PC-9 (cell line): Measurements from ENCODE around the gene PIM1. TPM values are rescaled to one million over a fixed set of nuclear protein-coding genes. Genes with fewer than 3 reads are reported as not detected.

Experiments used
- BruUV-seq: library from RNA; stranded (reverse); fragments of 400-500 nt; replicated peaks from 2 replicates; lab custom pipeline; 2021; lab: Mats Ljungman, UMichigan
- CTCF ChIA-PET: fragments of 300-600 bp; sonication (Branson Sonifier 250); formaldehyde crosslinking; loops from one replicate; lab custom pipeline; 2022; ENCODE audit warnings: antibody characterized with exemption; lab: Charles Lee
- POLR2A ChIA-PET: fragments of 300-600 bp; sonication (Branson Sonifier 250); formaldehyde crosslinking; loops from one replicate; lab custom pipeline; 2022; ENCODE audit warnings: antibody characterized with exemption; ENCODE audit not compliant: unreplicated experiment; lab: Charles Lee
- DNase-seq, 2 experiments: peaks; one replicate each; pipeline versions ENCODE4 v3.0.0 to v3.0.0-alpha.2; 2015 to 2022; ENCODE audit warnings: mixed read lengths in 1 of 2
- H2AFZ ChIP-seq: fragments of 200-600 bp; sonication (generic); 2 replicates; pipeline ENCODE4 v1.8.1; 2017; ENCODE audit warnings: antibody characterized with exemption
- H3F3A ChIP-seq: fragments of 200-600 bp; sonication (generic); 2 replicates; pipeline ENCODE4 v1.8.1; 2017; ENCODE audit warnings: antibody characterized with exemption, mild to moderate bottlenecking, low read depth; ENCODE audit not compliant: insufficient read depth
- H3K27ac ChIP-seq: fragments of 200-600 bp; sonication (generic); 2 replicates; pipeline ENCODE4 v1.6.1; 2016; ENCODE audit warnings: mixed run types
- H3K27me3 ChIP-seq: fragments of 200-600 bp; sonication (generic); 2 replicates; pipeline ENCODE4 v1.6.1; 2016; ENCODE audit warnings: low read depth, mixed run types; ENCODE audit not compliant: insufficient read depth
- H3K36me3 ChIP-seq: fragments of 200-600 bp; sonication (generic); 2 replicates; pipeline ENCODE4 v1.6.1; 2016; ENCODE audit warnings: low read depth, mixed run types
- H3K4me1 ChIP-seq: fragments of 200-600 bp; sonication (generic); replicated peaks from 2 replicates; pipeline ENCODE4 v1.6.1; 2016; ENCODE audit warnings: mixed run types; ENCODE audit not compliant: insufficient read depth
- H3K4me2 ChIP-seq: fragments of 200-600 bp; sonication (generic); 2 replicates; pipeline ENCODE4 v1.6.1; 2017; ENCODE audit warnings: mixed run types
- H3K4me3 ChIP-seq: fragments of 200-600 bp; sonication (generic); 2 replicates; pipeline ENCODE4 v1.6.1; 2016; ENCODE audit warnings: mixed run types
- H3K79me2 ChIP-seq: fragments of 200-600 bp; sonication (generic); 2 replicates; pipeline ENCODE4 v1.6.1; 2017; ENCODE audit warnings: low read depth, mixed run types
- H3K9me2 ChIP-seq: fragments of 200-600 bp; sonication (generic); 2 replicates; pipeline ENCODE4 v1.8.1; 2017; ENCODE audit warnings: mild to moderate bottlenecking; ENCODE audit not compliant: insufficient read depth
- H3K9me3 ChIP-seq: fragments of 200-600 bp; sonication (generic); 2 replicates; pipeline ENCODE4 v1.8.1; 2016; ENCODE audit warnings: low read depth; ENCODE audit not compliant: insufficient read depth
- H4K20me1 ChIP-seq: fragments of 200-600 bp; sonication (generic); 2 replicates; pipeline ENCODE4 v1.8.1; 2017; ENCODE audit not compliant: insufficient read depth
- EZH2 ChIP-seq: fragments of 200-600 bp; sonication (generic); IDR thresholded peaks from 2 replicates; pipeline ENCODE4 v1.8.0; 2017; ENCODE audit warnings: antibody characterized with exemption, low read depth
- intact Hi-C: fragments of 100-400 bp; cut with micrococcal nuclease; formaldehyde crosslinking; loops from one replicate; pipeline ENCODE4 v1.10.0; 2022; ENCODE audit not compliant: unreplicated experiment
- total RNA-seq: library from RNA; stranded (reverse); gene quantifications from 2 replicates; pipeline ENCODE4 v1.2.3, GENCODE V29; 2021
- TF ChIP-seq, protein P1 (sequence below): fragments of 200-600 bp; sonication (generic); conservative IDR thresholded peaks from 2 replicates; pipeline ENCODE4 v1.6.1; 2017; ENCODE audit warnings: mixed run types, antibody characterized with exemption, mild to moderate bottlenecking, moderate library complexity

PIM1 gene
- total RNA-seq, 1 experiment from 2014 or later: 51.0 TPM

DNA sequence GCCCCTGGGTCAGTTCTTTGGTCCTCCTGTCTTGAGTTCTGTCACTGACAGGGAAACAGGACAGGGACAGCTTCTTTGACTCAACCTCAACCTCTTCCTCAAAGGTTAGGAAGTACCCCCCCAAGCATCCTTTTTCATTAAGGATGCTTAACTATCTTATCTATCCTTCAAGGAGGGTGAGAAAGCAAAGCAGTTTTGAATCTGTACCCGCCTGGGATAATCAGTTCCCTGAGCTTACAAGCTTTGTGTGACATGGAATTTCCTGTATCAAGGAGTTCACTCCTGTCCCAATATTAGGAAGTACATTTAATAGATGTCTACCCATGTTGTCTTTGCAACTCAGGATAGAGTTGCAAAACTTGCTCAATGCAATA is 31.1 kb upstream of the PIM1 start:
- Histone ChIP-seq H3K4me2 (peak overlapping the region; percentile 84), H3F3A (peaks cover 87% of the 10 kb centered on the region), H3K9me3 (no peaks in the 10 kb centered on the region), H3K79me2 (peaks cover 12% of the 10 kb centered on the region), H2AFZ (no peak overlapping the region), H3K36me3 (no peaks in the 10 kb centered on the region), H3K27ac (peak overlapping the region; percentile 98), H3K27me3 (no peaks in the 10 kb centered on the region), H3K4me3 (no peak overlapping the region), H4K20me1 (no peaks in the 10 kb centered on the region), H3K9me2 (no peaks in the 10 kb centered on the region), H3K4me1 (peaks cover 92% of the 10 kb centered on the region)
- TF ChIP-seq, protein P1, sequence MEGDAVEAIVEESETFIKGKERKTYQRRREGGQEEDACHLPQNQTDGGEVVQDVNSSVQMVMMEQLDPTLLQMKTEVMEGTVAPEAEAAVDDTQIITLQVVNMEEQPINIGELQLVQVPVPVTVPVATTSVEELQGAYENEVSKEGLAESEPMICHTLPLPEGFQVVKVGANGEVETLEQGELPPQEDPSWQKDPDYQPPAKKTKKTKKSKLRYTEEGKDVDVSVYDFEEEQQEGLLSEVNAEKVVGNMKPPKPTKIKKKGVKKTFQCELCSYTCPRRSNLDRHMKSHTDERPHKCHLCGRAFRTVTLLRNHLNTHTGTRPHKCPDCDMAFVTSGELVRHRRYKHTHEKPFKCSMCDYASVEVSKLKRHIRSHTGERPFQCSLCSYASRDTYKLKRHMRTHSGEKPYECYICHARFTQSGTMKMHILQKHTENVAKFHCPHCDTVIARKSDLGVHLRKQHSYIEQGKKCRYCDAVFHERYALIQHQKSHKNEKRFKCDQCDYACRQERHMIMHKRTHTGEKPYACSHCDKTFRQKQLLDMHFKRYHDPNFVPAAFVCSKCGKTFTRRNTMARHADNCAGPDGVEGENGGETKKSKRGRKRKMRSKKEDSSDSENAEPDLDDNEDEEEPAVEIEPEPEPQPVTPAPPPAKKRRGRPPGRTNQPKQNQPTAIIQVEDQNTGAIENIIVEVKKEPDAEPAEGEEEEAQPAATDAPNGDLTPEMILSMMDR: no peak
- TF ChIP-seq EZH2: no peak
- intact Hi-C loops: loop anchor here (10.0 kb wide), 1 partner anchor 114 kb away; no protein-coding TSS in a partner anchor
- no TSS peak for BruUV-seq
- CTCF ChIA-PET: no interaction called here
- DNase-seq: no peak
- POLR2A ChIA-PET: no interaction called here

DNA sequence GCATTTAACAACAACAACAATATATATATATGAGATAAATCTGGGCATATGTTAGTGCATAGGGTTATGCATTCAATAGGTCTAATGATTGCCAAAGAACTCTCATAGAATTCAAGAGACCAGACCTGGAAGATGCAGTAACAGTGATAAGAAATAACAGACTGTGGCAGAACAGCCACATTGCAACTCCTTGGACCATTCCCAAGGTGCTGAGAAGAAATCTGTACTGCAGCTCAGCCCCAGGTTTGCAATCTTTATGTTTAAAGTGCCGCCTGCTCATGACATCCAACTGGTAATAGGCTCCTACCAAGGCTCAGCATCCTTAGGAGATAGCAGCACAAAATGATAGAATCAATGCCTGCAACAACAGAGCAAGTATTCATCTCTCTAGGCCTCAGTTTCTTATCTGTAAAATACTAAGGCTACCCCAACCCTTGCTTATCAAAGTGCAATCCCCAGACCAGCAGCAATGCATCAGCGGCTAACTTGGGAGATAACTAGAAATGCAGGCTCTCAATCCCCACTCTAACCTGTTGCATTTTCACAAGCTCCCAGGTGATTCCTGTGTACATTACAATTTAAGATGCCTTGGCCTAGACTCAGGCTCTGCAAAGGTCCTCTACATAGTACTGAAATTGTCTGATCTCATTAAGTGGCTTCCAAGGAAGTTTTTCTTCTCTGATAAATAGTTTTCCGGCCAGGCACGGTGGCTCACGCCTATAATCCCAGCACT is 30.6 kb upstream of the PIM1 start:
- Histone ChIP-seq H4K20me1 (no peaks in the 10 kb centered on the region), H3K27me3 (no peaks in the 10 kb centered on the region), H3K4me3 (no peak overlapping the region), H3K9me3 (no peaks in the 10 kb centered on the region), H3K4me2 (peak overlapping the region; percentile 84), H3K27ac (peak overlapping the region; percentile 98), H3K9me2 (no peaks in the 10 kb centered on the region), H2AFZ (no peak overlapping the region), H3F3A (peaks cover 87% of the 10 kb centered on the region), H3K4me1 (peaks cover 92% of the 10 kb centered on the region), H3K79me2 (peaks cover 12% of the 10 kb centered on the region), H3K36me3 (no peaks in the 10 kb centered on the region)
- ChIA-PET POLR2A (no interaction called here), CTCF (no interaction called here)
- TF ChIP-seq EZH2: no peak
- TF ChIP-seq, protein P1: no peak
- DNase-seq: peak in 1 of 2 experiments; percentile 36
- no TSS peak for BruUV-seq
- intact Hi-C loops: loop anchor here (10.0 kb wide), 1 partner anchor 115 kb away; no protein-coding TSS in a partner anchor

DNA sequence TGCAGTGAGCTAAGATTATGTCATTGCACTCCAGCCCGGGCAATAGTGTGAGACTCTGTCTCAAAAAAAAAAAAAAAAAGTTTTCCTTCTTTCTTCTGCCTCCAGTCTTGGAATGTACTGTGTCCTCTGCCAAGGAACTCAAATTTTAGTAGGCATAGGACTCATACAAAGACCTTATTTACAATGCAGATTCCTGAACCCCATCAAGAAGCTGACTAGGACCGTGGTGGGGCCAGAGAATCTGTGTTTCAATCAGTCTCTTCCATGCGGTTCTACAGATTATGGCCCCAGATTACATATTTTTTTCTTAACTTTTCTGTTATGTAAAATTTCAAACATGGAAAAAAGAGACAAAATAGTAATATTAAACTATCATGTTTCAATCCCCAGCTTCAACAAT is 29.8 kb upstream of the PIM1 start:
- Histone ChIP-seq H3F3A (peaks cover 88% of the 10 kb centered on the region), H3K27ac (peak overlapping the region; percentile 98), H3K4me1 (peaks cover 94% of the 10 kb centered on the region), H2AFZ (no peak overlapping the region), H3K27me3 (no peaks in the 10 kb centered on the region), H3K9me3 (no peaks in the 10 kb centered on the region), H3K4me3 (no peak overlapping the region), H3K4me2 (peak overlapping the region; percentile 80), H4K20me1 (no peaks in the 10 kb centered on the region), H3K79me2 (peaks cover 12% of the 10 kb centered on the region), H3K36me3 (no peaks in the 10 kb centered on the region), H3K9me2 (no peaks in the 10 kb centered on the region)
- POLR2A ChIA-PET: no interaction called here
- no peak for DNase-seq
- BruUV-seq: no TSS peak
- CTCF ChIA-PET: interaction anchor here (0.7 kb wide), 1 partner anchor 59 kb away, joined by 4 read pairs; no protein-coding TSS in a partner anchor
- intact Hi-C loops: no loop called here
- TF ChIP-seq, protein P1: no peak
